ENCODE measurements around the gene FAM89A. TPM values are rescaled to one million over a fixed set of nuclear protein-coding genes. Genes with fewer than 3 reads are reported as not detected.
"Not testable (repeated sequence)": the region's sequence is repeated elsewhere in the genome, so short reads cannot be mapped to it uniquely, and the experiment has no call there.

FAM89A gene
- total and polyA plus RNA-seq, 4 donors: 14.3 to 27.1 (median 23.2) TPM

- WGBS, 2 donors: 51 to 70% methylated on average over 2 of the region's 2 CpGs
- Histone ChIP-seq H3K4me3 (no peak overlapping the region), H3K36me3 (ENCODE audit: control insufficient read depth in 4 of 4, insufficient read depth in 4 of 4, low read length in 4 of 4) (no peaks in the 10 kb centered on the region), H3K9me3 (ENCODE audit: control insufficient read depth in 4 of 4, insufficient read depth in 3 of 4, low read length in 3 of 4) (peaks cover 0 to 6% (median 2%) of the 10 kb centered on the region in 4 donors), H3K27ac (ENCODE audit: low read depth in 1 of 2, low read length in 1 of 2) (no peak overlapping the region), H3K4me1 (ENCODE audit: control insufficient read depth in 5 of 5, insufficient read depth in 5 of 5, low read length in 5 of 5) (no peaks in the 10 kb centered on the region), H3K9ac (ENCODE audit: insufficient read depth in 1 of 2, low read length in 2 of 2) (no peak overlapping the region), H3K27me3 (ENCODE audit: control insufficient read depth in 3 of 3, insufficient read depth in 3 of 3, low read length in 2 of 3) (peaks cover 0 to 7% (median 5%) of the 10 kb centered on the region in 3 donors)
- ATAC-seq (ENCODE audit: insufficient read depth, low FRiP score) (no peak), DNase-seq (no peak)
- TF ChIP-seq CTCF (IDR thresholded peaks at IDR 0.05; ENCODE audit: control extremely low read depth, extremely low read depth): no peak
Measured at GRCh38 chr1:231046730-231047395, 6.8 kb upstream of the FAM89A start.

DNA sequence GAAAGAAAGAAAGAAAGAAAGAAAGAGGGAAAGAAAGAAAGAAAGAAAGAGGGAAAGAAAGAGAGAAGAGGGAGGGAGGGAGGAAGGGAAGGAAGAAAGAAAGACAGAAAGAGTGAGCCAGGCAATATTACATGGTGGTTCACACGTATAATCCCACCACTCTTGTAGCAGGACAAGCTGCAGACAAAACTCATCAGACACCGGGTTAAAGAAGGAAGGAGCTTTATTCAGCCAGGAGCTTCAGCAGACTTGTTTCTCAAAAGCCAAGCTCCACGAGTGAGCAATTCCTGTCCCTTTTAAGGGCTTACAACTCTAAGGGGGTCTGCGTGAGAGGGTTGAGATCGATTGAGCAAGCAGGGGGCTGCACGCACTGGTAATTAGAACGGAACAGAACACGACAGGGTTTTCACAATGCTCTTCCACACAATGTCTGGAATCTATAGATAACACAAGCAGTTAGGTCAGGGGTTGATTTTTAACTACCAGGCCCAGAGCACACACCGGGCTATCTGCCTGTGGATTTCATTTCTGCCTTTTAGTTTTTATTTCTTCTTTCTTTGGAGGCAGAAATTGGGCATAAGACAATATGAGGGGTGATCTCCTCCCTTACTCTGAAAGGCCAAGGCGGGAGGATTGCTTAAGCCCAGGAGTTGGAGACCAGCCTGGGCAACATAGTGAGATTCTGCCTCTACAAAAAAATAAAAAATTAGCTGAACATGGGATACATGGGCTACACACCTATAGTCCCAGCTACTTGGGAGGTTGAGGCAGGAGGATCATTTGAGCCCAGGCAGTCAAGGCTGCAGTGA lies 6.1 kb upstream of the FAM89A start:
- WGBS, 2 donors: 84 to 91% methylated on average over 10 of the region's 10 CpGs
- H3K4me1 ChIP-seq (ENCODE audit: control insufficient read depth in 5 of 5, insufficient read depth in 5 of 5, low read length in 5 of 5); ATAC-seq (ENCODE audit: insufficient read depth, low FRiP score); H3K36me3 ChIP-seq (ENCODE audit: control insufficient read depth in 4 of 4, insufficient read depth in 4 of 4, low read length in 4 of 4); H3K27ac ChIP-seq (ENCODE audit: low read depth in 1 of 2, low read length in 1 of 2); DNase-seq; H3K9me3 ChIP-seq (ENCODE audit: control insufficient read depth in 4 of 4, insufficient read depth in 3 of 4, low read length in 3 of 4); H3K9ac ChIP-seq (ENCODE audit: insufficient read depth in 1 of 2, low read length in 2 of 2); H3K4me3 ChIP-seq: not testable (repeated sequence)
- H3K27me3 ChIP-seq (ENCODE audit: control insufficient read depth in 3 of 3, insufficient read depth in 3 of 3, low read length in 2 of 3): peaks cover 0 to 11% (median 5%) of the 10 kb centered on the region in 3 donors

GRCh38 chr1:231045286-231045685 lies 5.2 kb upstream of the FAM89A start:
- DNase-seq (no peak), ATAC-seq (ENCODE audit: insufficient read depth, low FRiP score) (no peak)
- H3K27ac ChIP-seq (ENCODE audit: low read depth in 1 of 2, low read length in 1 of 2): no peak overlapping the region
- no peak overlapping the region for H3K4me3 ChIP-seq
- H3K4me1 ChIP-seq (ENCODE audit: control insufficient read depth in 5 of 5, insufficient read depth in 5 of 5, low read length in 5 of 5): peaks cover 0 to 10% (median 0%) of the 10 kb centered on the region in 5 donors
- peaks cover 0 to 11% (median 5%) of the 10 kb centered on the region in 3 donors for H3K27me3 ChIP-seq (ENCODE audit: control insufficient read depth in 3 of 3, insufficient read depth in 3 of 3, low read length in 2 of 3)
- H3K36me3 ChIP-seq (ENCODE audit: control insufficient read depth in 4 of 4, insufficient read depth in 4 of 4, low read length in 4 of 4): no peaks in the 10 kb centered on the region
- H3K9me3 ChIP-seq (ENCODE audit: control insufficient read depth in 4 of 4, insufficient read depth in 3 of 4, low read length in 3 of 4): peaks cover 0 to 6% (median 2%) of the 10 kb centered on the region in 4 donors
- no peak for TF ChIP-seq CTCF (IDR thresholded peaks at IDR 0.05; ENCODE audit: control extremely low read depth, extremely low read depth)
- H3K9ac ChIP-seq (ENCODE audit: insufficient read depth in 1 of 2, low read length in 2 of 2): no peak overlapping the region

DNA sequence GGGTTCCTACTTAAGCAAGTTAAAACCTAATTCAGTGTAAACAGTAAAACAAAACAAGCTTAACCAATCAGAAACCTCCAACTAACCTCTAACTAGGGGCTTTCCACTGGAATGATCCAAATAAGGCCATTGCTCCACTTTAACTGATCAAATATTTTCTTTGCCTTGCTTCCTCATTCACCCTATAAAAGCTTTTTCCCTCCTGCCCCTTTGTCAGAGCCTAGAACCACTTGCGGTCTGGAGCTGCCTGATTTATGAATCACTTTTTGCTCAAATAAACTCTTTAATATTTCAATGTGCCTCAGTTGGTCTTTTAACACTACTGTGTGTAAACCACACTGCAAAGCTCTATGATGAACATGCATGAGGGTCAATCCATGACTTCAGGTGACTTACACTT lies 4.5 kb upstream of the FAM89A start:
- Histone ChIP-seq H3K27me3 (ENCODE audit: control insufficient read depth in 3 of 3, insufficient read depth in 3 of 3, low read length in 2 of 3) (peaks cover 0 to 11% (median 5%) of the 10 kb centered on the region in 3 donors), H3K9me3 (ENCODE audit: control insufficient read depth in 4 of 4, insufficient read depth in 3 of 4, low read length in 3 of 4) (peaks cover 0 to 6% (median 2%) of the 10 kb centered on the region in 4 donors), H3K4me1 (ENCODE audit: control insufficient read depth in 5 of 5, insufficient read depth in 5 of 5, low read length in 5 of 5) (peaks cover 0 to 10% (median 0%) of the 10 kb centered on the region in 5 donors), H3K9ac (ENCODE audit: insufficient read depth in 1 of 2, low read length in 2 of 2) (no peak overlapping the region), H3K36me3 (ENCODE audit: control insufficient read depth in 4 of 4, insufficient read depth in 4 of 4, low read length in 4 of 4) (no peaks in the 10 kb centered on the region), H3K4me3 (no peak overlapping the region), H3K27ac (ENCODE audit: low read depth in 1 of 2, low read length in 1 of 2) (no peak overlapping the region)
- DNase-seq (no peak), ATAC-seq (ENCODE audit: insufficient read depth, low FRiP score) (no peak)
- 94 to 100% methylated on average over 1 of the region's 1 CpG for WGBS, 2 donors
- no peak for TF ChIP-seq CTCF (IDR thresholded peaks at IDR 0.05; ENCODE audit: control extremely low read depth, extremely low read depth)

Measured in lung (tissue), 12 donors.